Mammary epithelial cell (primary cell): ENCODE data around the gene ESRRA.

Experiments
- CTCF ChIP-seq, 2 donors: IDR thresholded peaks in 1 of 2; conservative IDR thresholded peaks in 1 of 2; 2 replicates each; pipeline ENCODE4 v1.5.1; 2011 to 2012; ENCODE audit warnings: inconsistent platforms in 2 of 2, low read length in 2 of 2, mild to moderate bottlenecking in 2 of 2, control low read depth in 1 of 2, low read depth in 1 of 2; ENCODE audit not compliant: insufficient read depth in 1 of 2; ENCODE audit errors: extremely low read depth in 1 of 2
- EZH2 ChIP-seq: IDR thresholded peaks from 2 replicates; pipeline ENCODE4 v1.6.1; 2012; ENCODE audit warnings: low read length, inconsistent platforms, borderline replicate concordance

- TF ChIP-seq CTCF (conservative IDR thresholded peaks at IDR 0.05 in 1 of 2, IDR thresholded peaks at IDR 0.05 in 1 of 2; ENCODE audit: extremely low read depth in 1 of 2, insufficient read depth in 1 of 2, low read depth in 1 of 2, low read length in 2 of 2) (no peak), EZH2 (no peak)
Measured at GRCh38 chr11:64324692-64325469, 19.6 kb downstream of the ESRRA start.
